HepG2 (cell line): ENCODE results near the gene HBA2. TPM values are rescaled to one million over a fixed set of nuclear protein-coding genes. Genes with fewer than 3 reads are reported as not detected.

ENCODE experiments used
- CEBPZ ChIP-seq: IDR thresholded peaks from 2 replicates; pipeline ENCODE4 v1.6.1; 2012; ENCODE audit warnings: low read length, improper control_type of control experiment
- GPN1 ChIP-seq: sonication (generic); formaldehyde crosslinking; IDR thresholded peaks from 2 replicates; pipeline ENCODE4 v1.5.1; 2020; ENCODE audit warnings: missing genetic modification reagents, borderline replicate concordance
- GRHL1 ChIP-seq: sonication (generic); formaldehyde crosslinking; conservative IDR thresholded peaks from 2 replicates; pipeline ENCODE4 v1.8.0; 2022; ENCODE audit warnings: missing genetic modification reagents
- HCFC1 ChIP-seq: fragments of 150-350 bp; IDR thresholded peaks from 2 replicates; pipeline ENCODE4 v1.6.1; 2014; ENCODE audit warnings: low read depth, low read length
- HNF1B ChIP-seq: sonication (generic); formaldehyde crosslinking; IDR thresholded peaks from 2 replicates; pipeline ENCODE4 v1.5.1; 2020; ENCODE audit warnings: mild to moderate bottlenecking, moderate library complexity, missing genetic modification reagents
- HOXA3 ChIP-seq: sonication (generic); formaldehyde crosslinking; IDR thresholded peaks from 2 replicates; pipeline ENCODE4 v1.5.0; 2020; ENCODE audit warnings: missing genetic modification reagents
- MED8 ChIP-seq: sonication (generic); formaldehyde crosslinking; IDR thresholded peaks from 2 replicates; pipeline ENCODE4 v1.8.1; 2023; ENCODE audit warnings: mild to moderate bottlenecking, missing genetic modification reagents; ENCODE audit not compliant: insufficient replicate concordance
- MYC ChIP-seq: sonication (generic); formaldehyde crosslinking; IDR thresholded peaks from 2 replicates; pipeline ENCODE4 v1.9.0; 2021; ENCODE audit warnings: missing genetic modification reagents, borderline replicate concordance
- NCOA2 ChIP-seq: sonication (generic); formaldehyde crosslinking; IDR thresholded peaks from 2 replicates; pipeline ENCODE4 v1.8.0; 2022; ENCODE audit warnings: inconsistent platforms
- NR1H2 ChIP-seq: sonication (generic); formaldehyde crosslinking; IDR thresholded peaks from 2 replicates; pipeline ENCODE4 v1.8.1; 2022; ENCODE audit warnings: low read depth, missing genetic modification reagents, borderline replicate concordance
- SIN3A ChIP-seq: IDR thresholded peaks from 2 replicates; pipeline ENCODE4 v1.6.1; 2011; ENCODE audit warnings: low read depth, mild to moderate bottlenecking, control low read depth, low read length, borderline replicate concordance
- SMAD1 ChIP-seq: sonication (generic); formaldehyde crosslinking; IDR thresholded peaks from 2 replicates; pipeline ENCODE4 v1.4.0; 2020; ENCODE audit warnings: missing genetic modification reagents, low read depth, mild to moderate bottlenecking, borderline replicate concordance
- SP5 ChIP-seq: IDR thresholded peaks from 2 replicates; pipeline ENCODE4 v1.6.1; 2016; ENCODE audit warnings: low read depth, borderline replicate concordance
- THAP11 ChIP-seq: IDR thresholded peaks from 2 replicates; pipeline ENCODE4 v1.6.1; 2016; ENCODE audit warnings: missing biosample characterization, missing genetic modification reagents
- ZBTB2 ChIP-seq: sonication (generic); formaldehyde crosslinking; IDR thresholded peaks from 2 replicates; pipeline ENCODE4 v1.8.0; 2022; ENCODE audit warnings: low read depth, missing genetic modification reagents
- ZC3H4 ChIP-seq: sonication (generic); formaldehyde crosslinking; IDR thresholded peaks from 2 replicates; pipeline ENCODE4 v1.4.0; 2020; ENCODE audit warnings: missing genetic modification reagents, borderline replicate concordance
- ZKSCAN8 ChIP-seq: IDR thresholded peaks from 2 replicates; pipeline ENCODE4 v1.6.1; 2016; ENCODE audit warnings: borderline replicate concordance, missing genetic modification reagents, missing compliant biosample characterization
- ZNF639 ChIP-seq: conservative IDR thresholded peaks from 2 replicates; pipeline ENCODE4 v1.6.1; 2018; ENCODE audit warnings: missing genetic modification reagents
- ZNF703 ChIP-seq: sonication (generic); formaldehyde crosslinking; IDR thresholded peaks from 2 replicates; pipeline ENCODE4 v1.5.1; 2020; ENCODE audit warnings: missing genetic modification reagents, mild to moderate bottlenecking, moderate library complexity, borderline replicate concordance
- ZNF878 ChIP-seq: sonication (generic); formaldehyde crosslinking; IDR thresholded peaks from 2 replicates; pipeline ENCODE4 v1.8.1; 2023; ENCODE audit warnings: mild to moderate bottlenecking, missing genetic modification reagents, moderate library complexity
- polyA plus RNA-seq, 8 experiments: library from polyadenylated mRNA; depleted of rRNA in 3 of 8; stranded (reverse) in 7 of 8; unstranded in 1 of 8; fragments of >200 nt; fragmentation: Illumina TruSeq in 4 of 8; extraction: Trizol in 4 of 8; gene quantifications; 2 replicates each; pipeline versions ENCODE4 v1.2.1 to v1.2.3, GENCODE V29; 2011 to 2016; ENCODE audit warnings: low read depth in 4 of 8, missing spikeins in 1 of 8, mixed read lengths in 1 of 8; ENCODE audit not compliant: insufficient read depth in 1 of 8
- total RNA-seq, 5 experiments: library from RNA; depleted of rRNA; stranded (reverse); fragments of >200 nt; fragmentation: Illumina TruSeq; extraction: Trizol; gene quantifications; 2 replicates each; pipeline ENCODE4 v1.2.3, GENCODE V29; 2016; ENCODE audit warnings: low read depth in 1 of 5

Gene HBA2
- total and polyA plus RNA-seq, 2 of the 13 experiments (the other 11 are each of a cell fraction or from before 2014, with no cell fraction given) = not detected

GRCh38 chr16:162271-162991 lies 10.2 kb upstream of the HBA2 start (continued):
- TF ChIP-seq HNF1B (CRISPR knock-in tag) (0 out of 2 replicates have a peak, but pooled peaks have one; percentile 34), ZNF703 (no peak), GPN1 (no peak), SP5 (CRISPR knock-in tag) (no peak), HCFC1 (no peak), CEBPZ (no peak), ZBTB2 (no peak), MYC (peak; percentile 84), GRHL1 (CRISPR knock-in tag) (no peak), ZNF639 (no peak), HOXA3 (CRISPR knock-in tag) (0 out of 2 replicates have a peak, but pooled peaks have one; percentile 49), ZC3H4 (no peak), ZNF878 (CRISPR knock-in tag) (no peak), SMAD1 (CRISPR knock-in tag) (no peak), SIN3A (peak; percentile 51; the same call in 1 of the 2 replicates), NR1H2 (CRISPR knock-in tag) (no peak), MED8 (CRISPR knock-in tag) (no peak), ZKSCAN8 (CRISPR knock-in tag) (no peak), NCOA2 (0 out of 2 replicates have a peak, but pooled peaks have one; percentile 8), THAP11 (no peak)
